GM21576 (cell line): ENCODE results near the gene OPA3.

Experiments used
- ATAC-seq: cut with Tn5 transposase; IDR thresholded peaks from one replicate; pipeline ENCODE4 v1.9.1; 2021; ENCODE audit warnings: mild to moderate bottlenecking, moderate library complexity; ENCODE audit not compliant: unreplicated experiment

The OPA3 gene

DNA sequence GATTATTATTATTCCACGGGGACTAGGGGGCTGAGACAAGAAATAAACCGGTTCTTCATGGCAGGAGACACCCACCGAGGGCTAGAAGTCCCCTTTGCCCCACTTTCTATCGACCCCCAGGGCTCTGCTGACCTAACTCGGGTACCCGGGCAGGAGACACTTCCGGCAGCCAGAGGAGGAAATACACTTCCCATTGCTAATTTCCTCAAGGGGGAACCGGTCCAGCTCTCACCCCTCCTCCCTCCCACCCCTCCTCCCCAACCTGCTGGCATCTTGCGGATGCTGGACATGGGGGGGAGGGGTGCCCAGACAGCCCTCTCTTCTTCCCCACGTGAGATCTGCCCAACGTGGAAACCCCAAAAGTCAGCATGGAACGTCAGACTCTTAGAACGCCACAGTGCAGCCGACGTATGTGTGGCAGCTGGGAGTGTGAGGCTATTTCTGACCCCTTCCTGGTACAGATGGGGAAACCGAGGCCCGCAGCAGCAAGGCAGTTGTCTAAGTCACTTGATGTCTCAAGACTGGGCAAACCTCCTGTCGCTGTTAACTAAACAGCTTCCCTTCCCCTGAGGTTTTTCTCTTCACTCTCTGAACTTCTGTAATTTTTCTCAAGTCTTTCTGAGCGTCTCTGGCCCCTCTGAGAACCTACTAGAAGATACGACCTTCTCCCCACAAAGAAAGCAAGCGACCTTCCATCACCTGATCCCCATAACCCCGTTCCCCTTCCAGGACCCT is 13.8 kb upstream of the OPA3 start:
- no peak for ATAC-seq

DNA sequence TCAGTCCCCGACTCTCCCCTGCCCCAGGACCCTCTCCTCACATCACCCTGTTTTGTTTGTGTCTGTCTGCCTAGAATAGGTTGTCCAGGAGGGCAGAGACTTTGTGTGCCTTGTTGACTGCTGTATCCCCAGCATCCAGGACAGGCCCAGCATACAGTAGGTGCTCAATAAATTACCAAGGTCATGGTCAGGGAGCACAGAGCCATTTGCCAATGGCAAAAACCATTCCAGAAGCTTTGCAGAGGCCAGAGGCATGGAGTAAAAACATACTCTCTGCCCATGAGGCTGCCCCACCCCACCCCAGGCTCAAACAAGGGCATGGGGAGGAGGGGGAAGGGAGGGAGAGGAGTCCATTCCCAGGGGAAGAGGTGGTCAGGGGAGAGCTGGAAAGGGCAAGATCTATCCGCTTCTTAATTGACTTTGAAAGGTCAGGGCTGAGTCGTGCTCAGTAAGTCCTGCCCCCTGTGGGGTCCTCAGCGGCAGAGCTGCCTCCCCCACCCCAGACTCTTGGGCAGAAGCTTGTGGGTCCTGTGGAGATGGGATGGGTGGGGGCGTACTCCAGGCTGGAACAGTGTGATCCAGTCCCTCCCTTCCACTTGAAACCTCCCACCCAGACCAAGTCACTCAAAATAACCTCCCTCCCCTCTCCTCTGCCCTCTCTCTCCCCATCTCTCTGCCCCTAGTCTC is 13.0 kb upstream of the OPA3 start:
- no peak for ATAC-seq

DNA sequence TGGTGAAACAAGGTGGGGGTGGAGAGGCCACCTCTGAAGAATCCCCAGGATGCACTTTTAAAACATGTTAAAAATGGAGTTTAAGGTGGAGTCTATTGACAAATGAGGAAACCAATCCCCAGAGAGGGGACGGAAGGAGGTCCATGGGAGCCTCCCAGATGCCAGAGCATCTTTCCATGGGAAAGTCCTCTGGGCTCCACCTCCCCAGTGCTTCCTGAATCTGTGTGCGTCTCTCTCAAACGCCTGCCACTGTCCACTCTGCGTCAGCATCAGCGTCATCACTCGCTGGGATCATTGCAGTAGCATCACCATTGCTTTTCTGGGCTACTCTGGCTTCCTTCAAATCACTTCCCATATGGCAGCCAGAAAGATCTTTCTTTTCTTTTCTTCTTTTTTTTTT is 11.2 kb upstream of the OPA3 start:
- no peak for ATAC-seq

DNA sequence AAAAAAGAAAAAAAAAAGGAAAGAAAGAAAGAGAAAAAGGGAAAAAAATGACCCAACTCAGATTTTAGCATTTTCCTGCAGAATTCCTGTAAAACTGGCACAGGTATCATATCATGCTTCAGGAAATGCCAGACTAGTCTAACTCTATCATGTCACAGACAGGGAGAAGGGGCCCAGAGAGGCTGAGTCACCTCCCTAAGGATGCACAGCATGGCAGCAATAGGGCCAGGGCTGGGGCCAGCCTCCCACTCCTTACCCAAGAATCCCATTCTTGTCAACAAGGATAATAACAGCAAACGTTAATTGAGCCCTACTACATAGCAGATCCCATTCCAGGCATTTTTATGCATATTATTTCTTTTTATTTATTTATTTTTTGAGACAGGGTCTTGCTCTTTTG is 8.9 kb upstream of the OPA3 start:
- ATAC-seq = no peak

DNA sequence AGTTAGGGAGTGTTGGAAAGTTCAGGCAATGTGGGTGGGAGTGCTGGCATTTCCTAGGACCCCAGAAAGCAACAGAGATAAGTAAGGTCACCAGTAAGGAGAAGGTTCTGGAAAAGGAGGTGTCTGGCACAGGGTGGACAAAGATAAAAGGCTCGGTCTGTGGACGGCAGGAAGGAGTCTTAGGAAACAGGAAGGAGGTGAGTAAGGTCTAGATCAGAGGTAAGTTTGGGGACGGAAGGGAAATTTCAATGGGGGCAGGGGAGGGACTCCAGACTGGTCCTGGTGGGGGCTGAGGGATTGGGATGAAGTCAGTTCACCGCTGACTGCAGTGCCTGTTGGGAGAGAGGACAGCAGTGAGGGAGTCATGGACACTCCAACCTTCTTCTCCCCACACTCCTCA is 7.8 kb upstream of the OPA3 start:
- ATAC-seq = no peak

DNA sequence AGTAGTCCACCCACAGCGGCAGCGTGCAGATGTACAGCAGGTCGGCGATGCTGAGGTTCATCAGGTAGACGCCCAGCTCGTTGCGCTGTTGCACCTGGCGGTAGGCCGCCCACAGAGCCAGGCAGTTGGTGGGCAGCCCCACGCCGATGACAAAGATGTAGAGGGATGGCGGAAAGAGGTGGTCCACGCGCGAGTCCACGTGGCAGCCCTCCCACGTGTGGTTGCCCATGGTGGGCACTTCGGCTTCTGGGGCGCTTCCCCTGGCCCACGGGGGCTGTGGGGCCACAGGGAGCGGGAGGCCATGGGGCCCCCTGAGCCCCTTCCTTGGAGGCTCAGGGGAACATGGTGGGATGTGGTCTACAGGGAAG is 7.0 kb upstream of the OPA3 start:
- ATAC-seq = no peak

DNA sequence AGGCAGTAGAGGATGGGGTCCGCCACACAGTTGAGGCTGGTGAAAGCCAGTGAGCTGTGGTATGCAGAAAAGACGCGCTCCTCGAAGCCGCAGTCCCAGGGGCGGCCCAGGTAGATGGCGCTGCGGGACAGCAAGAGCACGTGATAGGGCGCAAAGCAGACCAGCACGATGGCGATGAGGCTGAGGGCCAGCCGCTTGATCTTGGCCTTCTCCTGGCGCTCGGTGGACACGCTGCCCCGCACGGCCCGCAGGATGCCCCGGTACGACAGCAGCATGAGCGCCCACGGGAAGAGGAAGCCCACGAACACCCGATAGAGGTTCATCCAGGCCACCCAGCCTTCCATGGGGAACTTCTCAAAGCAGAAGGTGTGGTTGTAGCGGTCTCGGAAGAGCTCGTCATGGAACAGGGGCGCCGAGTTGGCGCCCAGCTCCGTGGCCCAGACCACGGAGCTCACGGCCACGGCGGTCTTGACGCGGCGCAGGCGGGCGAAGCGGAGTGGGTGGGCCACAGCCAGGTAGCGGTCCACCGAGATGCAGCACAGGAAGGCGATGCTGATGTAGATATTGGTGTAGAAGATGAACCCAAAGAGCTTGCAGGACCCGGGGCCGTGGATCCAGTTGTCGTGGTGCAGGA is 6.5 kb upstream of the OPA3 start:
- ATAC-seq = no peak

DNA sequence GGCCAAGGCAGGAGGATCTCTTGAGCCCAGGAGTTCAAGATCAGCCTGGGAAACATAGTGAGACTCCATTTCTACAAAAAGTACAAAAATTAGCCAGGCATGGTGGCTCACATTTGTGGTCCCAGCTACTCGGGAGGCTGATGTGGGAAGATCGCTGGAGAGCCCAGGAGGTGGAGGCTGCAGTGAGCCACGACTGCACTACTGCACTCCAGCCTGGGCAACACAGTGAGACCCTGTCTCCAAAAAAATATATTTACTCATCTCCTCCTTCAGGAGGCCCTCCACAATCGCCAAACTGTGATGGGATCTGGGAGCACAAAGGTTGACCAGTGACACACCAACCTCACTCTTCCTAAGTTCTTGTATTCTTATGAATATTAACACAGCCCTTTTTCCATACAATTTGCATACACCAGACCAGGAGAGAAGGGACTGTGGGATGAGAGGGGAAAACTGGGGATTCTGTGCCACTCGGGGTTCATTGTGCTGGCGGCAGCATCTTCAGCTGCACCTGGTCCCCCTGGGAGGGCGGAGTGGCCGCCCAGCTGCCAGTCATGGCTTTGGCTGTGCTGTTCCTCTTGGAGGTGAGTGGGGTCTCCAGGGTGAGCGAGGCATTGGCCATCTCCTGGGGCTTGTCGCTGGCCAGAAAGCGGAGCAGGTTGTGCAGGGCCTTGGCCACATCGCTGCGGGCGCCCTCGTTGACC is 5.8 kb upstream of the OPA3 start:
- ATAC-seq = no peak

DNA sequence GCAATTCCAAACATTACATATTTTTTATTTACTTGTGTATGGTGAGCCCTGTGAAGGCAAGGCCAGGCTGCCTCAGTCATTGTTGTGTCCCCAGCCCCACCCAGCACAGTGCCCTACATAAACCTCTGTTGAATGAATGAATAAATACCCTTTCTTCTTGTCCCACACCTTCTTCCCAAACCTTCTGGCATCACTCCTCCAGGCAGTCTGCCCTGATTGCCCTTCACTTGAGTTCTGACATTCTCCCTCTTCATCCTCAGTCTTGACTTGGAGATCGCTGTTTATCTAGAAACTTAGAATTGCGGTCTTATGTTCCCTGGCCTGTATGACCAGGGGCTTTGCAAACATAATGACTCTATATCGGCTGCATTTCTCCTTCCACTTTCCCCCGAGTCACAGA is 5.2 kb upstream of the OPA3 start:
- ATAC-seq = no peak

DNA sequence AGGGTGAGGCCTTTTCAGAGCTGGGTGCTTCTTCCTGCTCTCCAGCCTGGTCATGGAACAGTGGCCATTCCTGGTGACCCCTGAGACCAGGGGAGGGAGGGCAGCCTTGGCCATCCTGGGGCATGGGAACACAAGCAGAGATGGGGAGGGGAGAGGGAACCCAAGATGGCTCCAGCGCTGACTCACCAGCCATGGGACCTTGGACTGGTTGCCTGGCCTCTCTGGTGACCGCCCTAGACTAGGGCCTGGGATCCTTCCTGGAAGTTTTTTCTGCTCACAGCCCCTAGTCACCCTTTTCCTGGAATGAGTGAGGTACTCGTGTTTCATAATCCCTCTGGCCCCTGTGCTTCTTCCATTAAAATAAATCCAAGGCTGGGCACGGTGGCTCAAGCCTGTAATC is 3.3 kb upstream of the OPA3 start:
- no peak for ATAC-seq

DNA sequence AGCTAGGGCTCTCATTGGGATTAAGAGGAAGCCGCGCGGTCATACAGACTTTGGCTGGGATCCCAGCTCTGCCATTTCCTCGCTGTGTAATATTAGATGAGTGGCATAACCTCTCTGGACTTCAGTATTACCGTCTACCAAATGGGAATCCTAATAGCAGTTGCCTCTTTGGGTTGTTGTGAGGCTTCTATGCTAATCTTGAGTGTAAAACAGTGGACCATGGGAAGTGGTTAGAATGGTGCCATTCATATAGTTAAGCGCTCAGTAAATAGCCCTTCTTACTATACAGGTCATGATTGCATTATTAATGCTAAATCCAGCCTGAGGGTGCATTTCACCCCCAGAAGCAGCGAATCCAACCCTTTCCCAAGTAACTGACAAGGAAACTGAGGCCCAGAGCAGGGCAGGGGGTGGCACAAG is 566 bp upstream of the OPA3 start:
- ATAC-seq = no peak

DNA sequence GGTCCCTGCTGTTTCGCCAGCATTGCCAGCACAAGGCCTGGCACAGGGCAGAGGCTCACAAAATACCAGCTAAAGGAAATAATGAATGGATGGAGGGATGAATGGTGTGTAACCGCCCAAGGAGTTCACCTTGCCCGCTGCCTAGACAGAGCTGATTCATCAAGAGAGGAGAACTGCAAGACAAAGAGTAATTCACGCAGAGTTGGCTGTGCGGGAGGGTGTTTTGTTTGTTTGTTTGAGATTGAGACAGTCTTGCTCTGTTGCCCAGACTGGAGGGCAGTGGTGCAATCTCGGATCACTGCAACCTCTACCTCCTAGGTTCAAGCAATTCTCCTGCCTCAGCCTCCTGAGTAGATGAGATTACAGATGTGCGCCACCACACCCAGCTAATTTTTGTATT is 3.0 kb downstream of the OPA3 start:
- no peak for ATAC-seq

DNA sequence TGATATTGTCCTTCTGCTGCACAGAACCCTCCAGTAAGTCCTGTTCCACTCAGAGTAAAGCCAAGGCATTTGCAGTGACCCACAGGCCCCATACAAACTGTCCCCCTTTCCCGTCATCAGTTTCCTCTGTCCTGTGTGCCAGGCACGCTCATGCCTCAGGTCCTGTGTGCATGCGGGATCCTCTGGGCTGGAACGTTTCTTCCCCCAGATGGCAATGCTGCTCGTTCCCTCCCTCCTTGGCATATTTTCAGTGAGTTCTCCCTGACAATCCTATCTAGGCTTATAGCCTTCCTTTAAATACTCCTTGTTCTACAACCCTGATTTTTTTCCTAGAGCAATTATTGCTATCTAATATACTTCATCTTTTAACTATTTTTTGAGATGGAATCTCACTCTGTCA is 5.7 kb downstream of the OPA3 start:
- no peak for ATAC-seq

DNA sequence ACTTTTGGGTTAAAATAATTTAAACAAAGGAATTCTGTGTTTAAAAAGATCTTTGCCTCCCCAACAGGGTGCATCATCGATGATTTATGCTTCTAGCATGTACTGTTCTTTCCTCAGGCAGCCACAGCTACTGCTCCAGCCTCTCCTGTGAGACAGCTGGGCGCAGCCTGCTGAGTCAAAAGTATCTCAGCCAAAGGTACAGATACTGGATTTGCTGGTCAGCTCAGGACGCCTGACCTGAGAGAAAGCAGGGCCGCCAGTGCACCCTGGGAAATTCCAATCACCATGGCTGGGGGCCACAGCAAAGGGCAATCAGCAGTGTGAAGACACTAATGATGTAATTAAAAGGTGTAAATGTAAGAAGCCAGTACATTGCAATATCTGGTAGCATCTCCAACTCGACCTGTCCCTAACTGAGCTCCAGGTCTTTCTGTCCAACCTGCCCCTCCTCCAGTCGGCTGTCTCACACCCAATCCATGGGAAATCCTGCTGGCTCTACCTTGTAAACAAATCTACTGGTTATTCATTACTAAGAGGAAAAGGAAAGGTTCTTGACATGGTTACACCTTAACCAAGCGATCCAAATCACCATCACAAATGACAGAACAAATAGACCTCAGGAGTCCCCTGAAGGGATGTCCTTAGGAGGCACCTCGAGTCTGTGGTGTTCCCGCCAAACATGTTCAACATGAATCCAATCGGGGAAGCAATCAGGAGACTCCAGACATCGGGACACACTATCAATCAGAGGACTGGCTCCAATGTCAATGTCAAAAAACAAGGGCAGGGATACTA is 7.3 kb downstream of the OPA3 start:
- no peak for ATAC-seq

DNA sequence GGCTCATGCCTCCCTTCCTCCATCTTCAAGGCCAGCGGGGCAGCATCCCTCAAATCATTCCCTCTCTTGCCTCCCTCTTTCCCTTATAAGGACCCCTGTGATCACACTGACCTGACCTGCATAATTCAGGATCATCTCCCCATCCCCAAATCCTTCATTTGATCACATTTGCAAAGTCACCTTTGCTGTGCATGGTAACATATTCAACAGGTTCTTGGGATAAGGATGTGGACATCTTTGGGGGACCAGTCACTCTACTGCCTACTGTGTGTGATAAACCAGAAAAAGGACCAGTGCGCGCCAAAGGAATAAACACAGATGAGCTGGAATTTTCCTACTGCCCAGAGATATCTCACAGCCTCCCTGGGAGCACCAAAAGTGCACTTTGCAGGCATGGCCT is 7.9 kb downstream of the OPA3 start:
- no peak for ATAC-seq

DNA sequence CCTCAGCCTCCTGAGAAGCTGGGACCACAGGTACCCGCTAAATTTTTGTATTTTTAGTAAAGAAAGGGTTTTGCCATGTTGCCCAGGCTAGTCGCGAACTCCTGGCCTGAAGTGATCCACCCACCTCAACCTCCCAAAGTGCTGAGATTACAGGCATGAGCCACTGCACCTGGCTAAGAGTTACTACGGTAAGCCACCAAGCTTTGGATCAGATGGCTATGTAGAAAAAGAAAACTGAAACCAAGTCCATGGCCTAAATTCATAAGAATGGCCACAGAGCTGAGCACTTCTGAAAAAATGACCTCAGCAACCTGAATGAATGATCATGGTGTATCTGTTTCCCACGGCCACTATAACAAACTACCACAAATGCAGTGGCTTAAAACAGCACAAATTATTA is 9.4 kb downstream of the OPA3 start:
- no peak for ATAC-seq

DNA sequence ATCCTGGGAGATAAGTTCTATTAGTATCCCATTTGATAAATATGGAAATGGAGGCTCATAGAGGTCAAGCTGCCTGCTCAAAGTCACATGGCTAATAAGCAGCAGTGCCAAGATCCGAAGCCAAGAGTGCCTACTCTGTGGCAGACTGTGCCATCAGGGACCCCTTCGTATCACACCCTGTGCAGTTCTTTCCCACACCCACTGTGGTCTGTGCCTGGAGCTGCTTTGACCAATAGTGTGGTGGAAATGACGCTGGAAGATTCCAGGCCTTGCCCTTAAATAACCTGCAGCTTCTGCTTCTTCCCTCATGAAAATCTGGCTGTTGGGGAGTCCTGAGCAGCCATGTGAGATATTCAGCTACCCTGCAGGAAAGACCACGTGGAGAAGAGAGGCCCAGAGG is 10.1 kb downstream of the OPA3 start:
- no peak for ATAC-seq

DNA sequence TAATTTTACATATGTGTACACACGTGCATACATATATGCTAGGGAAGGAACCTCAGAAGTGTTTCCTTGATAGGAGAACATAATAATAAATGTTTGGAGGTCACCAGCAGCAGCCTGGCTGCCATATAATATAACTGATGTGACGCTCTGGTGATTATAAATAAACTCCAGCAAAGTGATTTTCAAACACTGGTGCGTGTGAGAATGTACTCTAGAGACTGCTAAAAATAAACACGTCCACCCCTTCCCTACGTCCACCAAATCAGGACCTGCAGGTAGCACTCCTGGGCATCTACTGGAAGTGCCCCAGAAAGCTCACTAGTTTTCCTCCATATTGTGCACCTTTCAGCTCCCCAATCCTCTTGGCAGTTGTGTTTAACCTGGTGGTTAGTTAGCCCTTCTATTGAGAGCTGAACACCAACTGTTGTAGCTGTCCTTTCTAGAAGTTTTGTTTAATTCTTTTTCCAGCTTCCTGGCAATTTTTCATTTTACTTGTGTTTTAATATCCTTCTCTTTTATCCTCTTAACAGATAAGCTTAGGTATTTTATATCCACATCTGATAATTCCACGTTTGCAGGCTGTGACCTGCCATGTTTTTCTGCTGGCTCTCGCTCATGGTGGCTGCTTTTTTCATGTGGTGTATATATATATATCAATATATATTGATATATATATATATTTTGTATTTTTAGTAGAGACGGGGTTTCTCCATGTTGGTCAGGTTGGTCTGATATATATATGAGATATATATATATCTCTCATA is 13.0 kb downstream of the OPA3 start:
- ATAC-seq = no peak

DNA sequence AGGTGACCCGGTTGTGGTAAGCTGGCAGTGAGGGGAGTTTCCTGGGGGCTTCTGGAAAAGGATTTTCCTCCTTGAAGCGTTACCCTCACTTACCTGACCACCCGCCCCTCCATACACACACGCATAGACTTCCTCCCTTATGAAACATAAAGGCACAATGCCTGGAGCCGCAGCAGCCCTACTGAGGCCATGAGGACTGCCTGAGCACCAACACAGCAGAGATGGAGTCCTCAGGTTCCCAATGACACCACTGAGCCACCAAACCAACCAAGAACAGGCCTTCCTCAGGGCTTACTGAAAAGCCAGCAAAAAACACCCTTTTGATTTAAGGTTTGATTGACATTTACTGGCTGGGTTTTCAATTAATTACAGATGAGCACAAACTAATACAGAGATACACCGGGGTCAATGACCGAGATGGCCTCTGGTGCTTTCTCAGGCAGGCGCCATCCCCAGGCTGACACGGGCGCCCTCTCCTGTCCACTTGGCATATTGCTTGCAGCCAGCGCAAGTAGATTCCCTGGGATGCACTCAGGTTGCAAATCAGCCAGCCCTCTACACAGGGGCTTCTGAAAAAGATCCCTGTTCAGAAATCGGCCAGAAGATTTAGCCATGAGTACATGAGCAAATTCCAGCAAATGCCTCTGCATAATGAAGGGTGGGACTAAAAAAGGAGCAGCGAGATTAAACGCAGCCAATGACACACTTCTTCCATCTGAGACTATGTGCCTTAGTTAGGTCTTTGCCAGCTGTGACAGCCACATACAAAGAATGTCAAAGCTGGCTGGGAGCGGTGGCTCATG is 14.8 kb downstream of the OPA3 start:
- ATAC-seq = no peak
